Activated naive CD4-positive, alpha-beta T cell (primary cell): Measurements from ENCODE around the gene SLC19A3.
A peak's percentile ranks its signal among the peaks of the same experiment; 100 is the strongest.
"Not testable (repeated sequence)": the region's sequence is repeated elsewhere in the genome, so short reads cannot be mapped to it uniquely, and the experiment has no call there.

Experiments used
- DNase-seq, 4 experiments: peaks; one replicate each; lab custom pipeline; 2025; lab: John Stamatoyannopoulos, UW

SLC19A3 gene

GRCh38 chr2:227717687-227718567 lies at the start of gene SLC19A3:
SLC19A3 (minus strand) TSS chr2:227718028; CDS start chr2:227702318, 15,710 bp downstream.
- no peak for DNase-seq

DNA sequence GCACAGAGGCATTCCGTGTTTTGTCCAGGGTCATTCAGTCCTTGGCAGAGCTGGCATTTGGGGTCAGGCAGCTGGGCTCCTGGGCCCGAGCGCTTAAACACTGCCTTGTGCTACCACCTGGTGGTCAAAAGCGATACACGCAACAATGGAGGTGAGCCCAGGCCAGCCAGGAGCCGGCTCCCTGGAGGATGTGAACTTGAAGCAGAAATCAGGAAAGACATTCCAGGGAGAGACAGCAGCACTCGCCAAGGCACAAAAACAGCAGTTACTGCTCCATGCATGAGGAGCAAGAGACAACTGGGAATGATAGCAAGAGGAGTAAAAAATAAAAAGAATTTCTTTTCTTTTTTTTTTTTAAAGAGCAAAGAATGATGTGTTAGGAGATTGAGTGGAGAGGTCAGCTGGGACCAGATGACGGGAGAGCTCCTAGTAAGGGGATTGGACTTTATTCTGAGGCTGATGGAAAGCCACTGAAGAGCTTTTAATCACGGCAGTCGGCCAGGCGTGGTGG lies 48.6 kb upstream of the SLC19A3 start:
- DNase-seq: peak; percentile 14 to 37 (median 18)

- no peak for DNase-seq
Observed at GRCh38 chr2:227765788-227766372, 48.1 kb upstream of the SLC19A3 start.

GRCh38 chr2:227761740-227762476 lies 44.1 kb upstream of the SLC19A3 start:
- DNase-seq: no peak

GRCh38 chr2:227759411-227760118 lies 41.7 kb upstream of the SLC19A3 start:
- DNase-seq: no peak

DNA sequence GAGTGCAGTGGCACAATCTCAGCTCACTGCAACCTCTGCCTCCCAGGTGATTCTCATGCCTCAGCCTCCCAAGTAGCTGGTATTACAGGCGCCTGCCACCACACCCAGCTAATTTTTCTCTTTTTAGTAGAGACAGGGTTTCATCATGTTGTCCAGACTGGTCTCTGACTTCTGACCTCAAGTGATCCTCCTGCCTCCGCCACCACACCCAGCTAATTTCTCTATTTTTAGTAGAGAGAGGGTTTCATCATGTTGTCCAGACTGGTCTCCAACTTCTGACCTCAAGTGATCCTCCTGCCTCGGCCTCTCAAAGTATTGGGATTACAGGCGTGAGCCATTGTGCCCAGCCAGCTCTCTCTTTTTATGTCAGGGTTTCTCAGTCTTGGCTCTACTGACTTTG lies 38.4 kb upstream of the SLC19A3 start:
- DNase-seq: not testable (repeated sequence)

DNA sequence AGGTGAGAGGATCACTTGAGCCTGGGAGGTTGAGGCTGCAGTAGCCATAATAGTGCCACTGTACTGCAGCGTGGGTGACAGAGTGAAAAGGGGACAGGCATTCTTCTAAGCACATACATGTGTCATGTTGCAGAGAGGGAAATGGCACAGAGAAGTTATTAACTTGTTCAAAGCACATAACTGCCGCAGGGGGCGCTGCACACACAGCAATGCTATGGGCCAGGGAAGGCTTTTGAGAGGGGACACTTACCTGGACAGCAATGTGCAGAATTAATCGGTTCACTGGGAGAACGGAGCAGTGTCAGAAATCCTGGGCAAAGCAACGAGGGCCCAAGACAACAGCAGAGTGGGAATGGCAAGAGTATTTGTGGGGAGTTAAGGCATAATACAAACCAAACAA lies 30.3 kb upstream of the SLC19A3 start:
- DNase-seq: no peak

DNA sequence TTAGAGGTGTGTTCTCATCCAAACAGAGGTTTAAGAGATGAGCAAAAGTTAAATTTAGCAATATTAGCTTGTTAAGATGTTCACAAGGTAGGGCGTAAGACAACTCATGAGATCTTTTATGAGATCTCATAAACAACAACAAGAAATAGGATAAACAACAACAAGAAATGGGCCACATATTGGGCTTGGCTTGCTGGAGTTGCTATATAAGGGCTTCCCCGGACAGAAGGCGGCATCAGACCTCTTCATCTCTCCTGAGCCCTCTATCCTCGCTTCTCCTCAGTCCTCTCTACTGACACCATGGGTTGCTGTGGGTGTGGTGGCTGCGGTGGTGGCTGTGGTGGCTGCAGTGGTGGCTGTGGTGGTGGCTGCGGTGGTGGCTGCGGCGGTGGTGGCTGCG lies 27.8 kb upstream of the SLC19A3 start, which contains the start of gene SCYGR8:
Gene SCYGR8 (plus strand): TSS at position 301 of the 400 bp plus-strand sequence. CDS start 0 bp downstream, at position 301.
- no peak for DNase-seq

- DNase-seq: not testable (repeated sequence)
Observed at GRCh38 chr2:227740705-227741104, 22.9 kb upstream of the SLC19A3 start.

DNA sequence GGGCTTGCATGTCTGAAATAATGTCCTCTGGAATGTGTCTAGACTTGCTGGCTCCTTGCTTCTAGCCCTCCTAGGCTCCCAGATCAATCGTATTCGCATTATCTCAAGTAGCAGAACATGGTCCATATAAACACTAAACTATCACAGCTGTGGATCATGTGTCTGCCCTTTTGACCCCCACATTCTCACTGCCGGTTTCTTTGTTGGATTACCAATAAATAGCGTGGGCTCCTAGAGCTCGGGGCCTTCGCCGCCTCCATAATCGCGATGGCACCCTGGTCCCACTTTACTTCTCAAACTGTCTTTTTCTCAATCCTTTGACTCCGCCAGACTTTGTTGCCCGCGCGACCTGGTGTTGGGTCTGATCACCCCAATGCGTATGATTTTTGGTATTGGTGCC lies 21.5 kb upstream of the SLC19A3 start:
- DNase-seq: no peak

DNA sequence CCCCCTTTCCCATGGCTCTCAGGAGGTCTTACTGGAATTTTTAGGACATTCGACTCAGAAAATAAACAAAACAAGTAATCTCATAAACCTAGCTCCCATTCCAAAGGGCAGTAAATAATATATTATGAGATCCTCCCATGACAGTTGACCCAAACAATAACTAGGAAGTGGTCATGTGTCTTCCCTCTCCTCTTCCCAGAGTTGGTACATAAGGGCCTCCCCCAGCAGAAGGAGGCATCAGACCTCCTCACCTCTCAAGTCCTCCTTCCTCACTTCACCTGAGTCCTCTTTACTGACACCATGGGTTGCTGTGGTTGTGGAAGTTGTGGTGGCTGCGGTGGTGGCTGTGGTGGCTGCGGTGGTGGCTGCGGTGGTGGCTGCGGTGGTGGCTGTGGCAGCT lies 10.2 kb upstream of the SLC19A3 start, which contains the start of gene SCYGR7:
Gene SCYGR7 (plus strand): TSS at position 301 of the 400 bp plus-strand sequence. CDS start 0 bp downstream, at position 301.
- DNase-seq: no peak

GRCh38 chr2:227724394-227725039 lies 6.7 kb upstream of the SLC19A3 start, which contains the start of gene SCYGR6:
SCYGR6 (minus strand) TSS chr2:227724757; CDS start chr2:227724757, 0 bp downstream.
- no peak for DNase-seq

GRCh38 chr2:227722821-227723220 lies 5.0 kb upstream of the SLC19A3 start:
- DNase-seq: not testable (repeated sequence)

DNA sequence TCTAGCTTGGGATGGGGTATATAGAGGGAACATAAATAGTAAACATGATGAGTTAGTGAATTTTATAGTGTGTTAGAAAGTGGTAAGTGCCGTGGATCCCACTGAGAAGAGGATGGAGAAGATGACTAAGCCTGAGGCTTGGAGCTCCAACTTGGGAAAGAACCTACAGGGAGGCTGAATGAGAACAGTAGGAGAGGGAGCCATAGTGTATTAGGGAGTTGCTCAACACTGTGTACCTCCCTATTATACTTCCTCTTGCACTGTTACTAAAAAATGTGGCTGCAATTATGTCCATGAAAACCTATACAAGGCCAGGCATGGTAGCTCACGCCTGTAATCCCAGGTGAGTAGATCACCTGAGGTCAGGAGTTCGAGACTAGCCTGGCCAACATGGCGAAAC lies 2.9 kb upstream of the SLC19A3 start:
- DNase-seq: no peak

- no peak for DNase-seq
Observed at GRCh38 chr2:227719641-227720040, 1.8 kb upstream of the SLC19A3 start.

GRCh38 chr2:227716501-227716900 lies 1.3 kb downstream of the SLC19A3 start:
- DNase-seq: no peak

DNA sequence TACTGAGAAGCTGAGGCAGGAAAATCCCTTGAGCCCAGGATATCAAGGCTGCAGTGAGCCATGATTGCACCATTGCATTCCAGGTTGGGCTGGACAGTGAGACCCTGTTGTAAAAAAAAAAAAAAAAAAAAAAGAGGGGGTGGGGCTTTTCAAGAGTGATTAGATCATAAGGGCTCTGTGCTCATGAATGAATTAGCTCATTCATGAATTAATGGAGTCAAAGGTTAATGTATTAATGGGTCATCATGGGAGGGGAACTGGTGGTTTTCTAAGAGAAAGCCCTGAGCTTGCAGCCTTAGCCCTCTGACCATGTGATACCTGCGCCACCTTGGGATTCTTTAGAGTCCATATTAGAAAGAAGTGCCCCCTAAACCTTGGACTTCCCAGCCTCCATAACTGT lies 4.5 kb downstream of the SLC19A3 start:
- no peak for DNase-seq

GRCh38 chr2:227710986-227711385 lies 6.8 kb downstream of the SLC19A3 start:
- no peak for DNase-seq

DNA sequence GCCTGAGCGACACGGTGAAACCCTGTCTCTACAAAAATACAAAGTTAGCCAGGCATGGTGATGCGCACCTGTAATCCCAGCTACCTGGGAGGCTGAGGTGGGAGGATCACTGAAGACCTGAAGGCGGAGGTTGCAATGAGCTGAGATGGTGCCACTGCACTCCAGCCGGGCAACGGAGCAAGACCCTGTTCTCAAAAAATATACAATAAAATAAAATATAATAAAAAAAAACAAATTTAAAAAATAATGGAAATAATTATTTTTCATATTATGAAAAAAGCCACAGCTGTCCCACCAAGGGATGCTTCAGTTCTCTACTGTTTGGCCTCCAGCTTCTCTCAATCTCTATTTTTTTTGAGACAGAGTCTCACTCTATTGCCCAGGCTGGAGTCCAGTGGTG lies 10.4 kb downstream of the SLC19A3 start:
- no peak for DNase-seq

GRCh38 chr2:227706859-227707258 lies 11.0 kb downstream of the SLC19A3 start:
- DNase-seq: no peak

DNA sequence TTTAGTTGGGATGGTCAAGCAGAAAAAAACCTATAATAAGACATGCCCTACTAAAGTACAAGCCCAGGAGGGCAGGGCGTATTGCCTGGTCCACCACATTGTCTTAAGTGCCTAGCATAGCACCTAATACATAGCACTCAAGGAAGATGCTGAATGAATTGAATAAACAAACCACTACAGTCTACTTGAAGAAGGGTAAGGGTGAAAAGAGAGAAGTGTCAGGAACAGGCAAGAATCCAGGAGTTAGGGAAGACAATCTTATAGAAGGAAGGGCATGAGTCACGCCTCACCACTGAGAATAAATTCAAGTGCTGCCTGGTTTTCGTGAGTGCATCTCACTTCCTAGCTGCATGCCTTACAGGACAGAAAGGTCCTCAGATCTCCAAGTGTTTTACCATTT lies 13.9 kb downstream of the SLC19A3 start:
- DNase-seq: no peak
